HG03175 (cell line): ENCODE results near the gene MEOX2.

ENCODE experiments used
- ATAC-seq: cut with Tn5 transposase; IDR thresholded peaks from one replicate; pipeline ENCODE4 v1.9.1; 2021; ENCODE audit warnings: mild to moderate bottlenecking, moderate library complexity; ENCODE audit not compliant: unreplicated experiment

Gene MEOX2

DNA sequence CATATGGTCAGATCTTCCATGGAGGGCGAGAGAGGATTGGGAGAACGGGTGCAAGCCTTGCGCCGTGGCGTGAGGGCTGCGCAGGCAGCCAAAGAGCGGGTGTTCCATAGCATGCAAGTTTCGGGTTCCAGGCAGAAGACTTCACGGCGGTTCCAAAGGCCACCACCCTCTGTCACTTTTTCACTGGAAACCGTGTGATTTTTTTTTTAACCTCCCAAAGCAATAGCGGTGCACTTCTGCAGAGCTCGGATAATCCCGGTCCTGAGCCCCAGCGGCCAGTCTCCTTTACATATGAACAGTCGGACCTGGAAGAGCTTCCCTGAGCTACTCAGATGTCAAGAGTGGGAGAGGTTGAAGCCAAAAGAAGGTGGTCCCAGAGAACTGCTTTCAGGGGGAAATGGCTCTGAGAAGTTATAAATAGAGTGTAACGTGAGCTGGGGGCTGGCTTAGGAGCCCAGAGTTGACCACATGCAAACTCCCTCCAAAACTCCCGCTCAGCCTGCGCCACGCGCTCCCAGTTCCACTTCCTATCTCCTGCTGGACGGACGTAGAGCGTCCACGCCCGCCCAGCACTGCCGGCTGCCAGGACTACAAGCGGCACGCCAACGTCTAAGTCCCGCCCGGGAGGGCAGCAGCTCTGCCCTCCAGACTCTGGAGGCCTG lies at the start of gene MEOX2:
Gene MEOX2 (minus strand): TSS at position 389 of the 662 bp plus-strand sequence. CDS start 281 bp downstream, at position 108.
- ATAC-seq = no peak

DNA sequence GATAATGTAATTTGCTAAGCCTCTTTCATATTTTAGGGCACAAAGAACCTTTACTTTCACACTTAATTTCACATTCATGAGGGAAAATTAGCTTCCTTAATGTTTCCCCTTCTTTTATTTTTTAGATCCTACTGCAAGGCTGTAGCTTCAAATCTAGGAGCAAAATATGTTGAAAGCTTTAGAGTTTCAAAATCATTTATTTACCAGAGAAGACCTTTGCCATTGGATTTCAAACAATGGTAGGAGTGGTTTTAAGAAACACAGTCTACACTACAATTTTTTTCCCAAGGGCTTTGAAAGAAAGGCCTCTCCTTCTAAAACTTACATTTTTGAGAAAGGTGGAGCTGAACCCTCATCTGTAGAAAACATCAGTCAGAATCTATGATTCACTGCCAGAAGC lies 43.3 kb upstream of the MEOX2 start:
- ATAC-seq = no peak

DNA sequence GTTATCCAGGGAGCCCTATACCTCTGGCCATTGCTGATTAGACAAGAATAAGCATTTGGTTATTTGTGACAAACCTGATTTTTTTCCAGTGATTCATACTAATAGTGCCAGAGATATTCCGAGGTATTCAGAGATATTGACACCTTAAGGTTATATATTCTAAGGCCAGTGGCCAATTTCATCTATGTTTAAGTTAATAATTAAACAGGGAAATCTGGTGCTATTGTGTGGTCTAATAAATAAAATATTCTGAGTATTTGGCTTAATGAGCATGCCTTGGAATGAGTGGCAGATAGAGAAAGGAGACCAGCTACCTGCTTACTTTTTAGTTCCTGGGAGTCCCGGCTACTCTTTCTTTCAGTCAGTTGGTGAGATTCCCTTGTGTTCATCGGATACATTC lies 38.6 kb upstream of the MEOX2 start:
- no peak for ATAC-seq

DNA sequence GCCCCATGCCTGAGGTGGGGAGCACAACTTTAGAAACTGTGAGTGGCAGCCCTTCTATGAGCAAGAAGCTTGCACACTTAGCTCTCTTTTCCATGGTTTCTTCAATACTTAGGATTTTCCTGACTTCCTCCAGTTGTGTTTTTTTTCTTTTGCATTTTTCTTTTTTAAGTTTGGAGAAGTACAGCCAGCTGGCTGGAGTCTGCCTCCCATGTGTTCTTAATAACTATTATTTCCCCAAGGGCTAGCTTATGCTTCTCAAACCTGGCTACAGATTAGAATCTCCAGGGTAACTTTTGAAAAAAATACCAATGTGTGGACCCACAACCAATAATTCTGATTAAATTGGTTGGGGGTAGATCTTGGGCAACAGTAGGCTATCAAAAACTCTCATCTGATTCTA lies 37.4 kb upstream of the MEOX2 start:
- no peak for ATAC-seq

DNA sequence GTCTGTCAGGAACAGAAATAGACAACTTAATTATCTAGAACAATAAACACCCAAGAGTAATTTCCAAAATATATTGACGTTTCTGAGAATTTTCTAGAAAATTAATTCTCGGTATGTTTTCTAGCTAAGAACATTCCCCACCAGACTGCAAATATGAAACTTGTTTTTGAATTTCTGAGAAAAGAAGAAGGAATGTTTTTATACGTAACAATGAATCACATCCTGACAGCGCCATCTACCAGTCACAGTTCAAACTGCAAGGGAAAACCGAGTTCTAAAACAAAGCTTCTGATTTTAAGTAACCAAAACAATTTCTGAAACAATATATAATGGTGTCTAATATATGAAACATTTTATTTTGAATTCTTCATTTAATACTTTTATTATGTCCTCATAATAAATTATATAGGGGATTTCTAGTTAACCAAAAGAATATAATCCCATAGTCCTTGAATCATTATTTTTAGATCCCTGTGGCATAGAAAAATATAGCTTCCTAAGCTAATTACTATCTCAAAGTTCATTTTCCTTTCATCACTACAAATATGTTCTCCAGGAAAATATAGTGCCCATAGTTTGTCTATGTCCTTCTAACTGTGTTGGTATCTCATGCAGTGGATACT lies 34.5 kb upstream of the MEOX2 start:
- no peak for ATAC-seq

DNA sequence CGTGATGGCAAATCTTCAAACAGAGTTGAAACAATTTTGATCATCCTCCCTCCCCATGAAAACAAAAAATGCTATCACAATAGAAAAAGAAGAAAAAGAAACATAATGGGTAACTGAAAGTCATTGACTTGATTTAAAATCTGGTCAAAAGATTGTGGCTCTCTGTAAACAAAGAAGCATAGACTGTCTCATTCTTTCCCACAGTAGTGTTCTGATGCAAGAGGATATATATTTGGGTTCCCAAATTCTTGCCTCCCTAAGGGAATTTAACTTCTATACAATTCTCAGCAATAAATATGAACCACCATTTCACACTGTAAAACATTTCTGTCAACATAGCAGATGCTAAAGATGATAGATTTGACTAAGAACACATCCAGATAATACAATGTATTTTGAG lies 32.8 kb upstream of the MEOX2 start:
- ATAC-seq = no peak

DNA sequence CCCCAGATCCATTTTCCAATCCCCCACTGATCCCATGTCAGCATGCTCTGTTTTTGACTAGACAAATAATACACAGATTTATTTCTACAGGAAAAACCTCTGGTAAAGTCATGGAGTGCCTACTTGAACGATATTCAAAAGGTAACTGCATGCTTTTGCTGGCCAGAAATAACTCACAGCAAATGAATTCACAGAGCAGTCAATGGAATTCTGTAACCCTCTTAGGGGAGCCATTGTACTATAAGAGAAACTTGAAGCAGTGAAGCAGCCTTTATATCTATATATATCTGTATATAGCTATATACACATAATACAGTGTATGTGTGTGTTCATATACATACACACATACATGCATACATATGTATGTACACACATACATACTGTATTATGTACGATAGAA lies 29.0 kb upstream of the MEOX2 start:
- no peak for ATAC-seq

DNA sequence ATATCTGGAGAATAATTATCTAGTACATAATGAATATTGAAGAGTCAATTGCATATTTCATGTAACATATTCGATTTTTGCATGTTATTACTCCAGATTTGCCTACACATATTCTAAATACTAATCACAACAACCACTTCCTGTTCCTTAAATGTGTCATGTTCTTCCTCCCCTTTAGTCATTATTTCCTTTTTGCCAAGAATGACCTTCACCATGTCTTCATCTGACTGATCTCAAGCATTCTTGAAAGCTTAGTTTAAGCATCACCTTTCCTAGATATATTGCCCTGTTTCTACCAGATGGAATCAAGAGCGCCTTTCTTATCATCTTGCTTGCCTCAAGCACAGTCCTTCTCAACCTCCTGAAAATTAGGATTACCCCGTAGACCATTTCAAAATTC lies 23.5 kb upstream of the MEOX2 start:
- no peak for ATAC-seq

DNA sequence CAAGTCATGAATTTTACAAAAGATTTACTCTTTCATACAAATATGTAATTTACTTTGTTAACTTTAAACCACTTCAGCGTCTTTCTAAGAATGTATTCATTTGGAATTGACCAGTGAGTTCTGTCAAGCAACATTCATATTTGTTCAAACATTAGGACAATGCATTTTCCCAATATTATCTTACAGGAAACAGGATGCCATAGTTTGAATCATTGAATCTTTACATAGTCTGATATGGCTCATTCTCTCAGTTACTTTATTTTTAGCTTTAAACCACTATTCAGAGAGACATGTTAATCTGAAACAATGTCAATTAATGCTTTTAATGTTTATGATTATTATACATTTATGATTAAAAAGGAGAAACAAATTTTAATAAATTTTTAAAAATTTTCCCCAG lies 21.1 kb upstream of the MEOX2 start:
- ATAC-seq = no peak

DNA sequence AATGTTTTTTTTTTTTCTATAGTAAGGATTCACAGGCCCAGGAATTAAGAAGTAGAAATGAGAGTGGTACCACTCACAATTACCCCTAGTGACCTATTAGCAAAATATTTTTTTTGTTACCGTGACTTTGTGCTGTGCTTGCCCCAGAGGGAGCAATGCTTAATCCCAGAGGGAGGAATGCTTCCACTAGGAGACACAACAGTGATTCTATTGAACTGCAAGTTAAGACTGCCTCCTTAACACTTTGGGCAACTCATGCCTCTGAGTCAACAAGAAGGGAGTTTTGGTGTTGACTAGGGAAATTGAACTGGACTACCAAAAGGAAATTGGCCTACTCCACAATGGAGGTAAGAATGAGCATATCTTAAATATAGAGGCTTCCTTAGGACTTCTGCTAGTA lies 17.2 kb upstream of the MEOX2 start:
- ATAC-seq = no peak

DNA sequence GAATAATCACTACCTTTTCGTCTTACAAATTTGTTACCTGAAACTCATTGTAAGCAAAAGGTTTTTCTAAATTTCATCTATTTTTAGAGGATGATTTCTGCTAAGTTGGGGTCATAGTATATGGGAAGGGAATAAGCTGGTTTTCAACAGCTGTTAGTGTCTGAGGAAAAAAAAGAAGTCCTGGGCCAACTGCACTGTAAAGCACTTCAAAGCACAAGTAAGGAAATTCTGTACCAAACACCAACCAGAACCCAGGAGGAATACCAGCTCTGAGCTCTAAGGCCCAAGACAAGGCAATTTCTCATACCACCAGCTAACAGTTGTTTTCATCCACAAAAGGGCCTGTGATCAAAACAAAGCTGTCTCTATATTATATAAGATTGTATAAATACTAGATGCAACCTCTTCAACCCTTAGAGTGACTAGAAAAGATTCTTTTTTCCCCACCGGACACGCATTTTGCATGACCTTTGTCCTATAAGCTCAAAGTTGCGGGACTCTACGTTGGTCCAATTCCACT lies 6.1 kb upstream of the MEOX2 start:
- no peak for ATAC-seq

DNA sequence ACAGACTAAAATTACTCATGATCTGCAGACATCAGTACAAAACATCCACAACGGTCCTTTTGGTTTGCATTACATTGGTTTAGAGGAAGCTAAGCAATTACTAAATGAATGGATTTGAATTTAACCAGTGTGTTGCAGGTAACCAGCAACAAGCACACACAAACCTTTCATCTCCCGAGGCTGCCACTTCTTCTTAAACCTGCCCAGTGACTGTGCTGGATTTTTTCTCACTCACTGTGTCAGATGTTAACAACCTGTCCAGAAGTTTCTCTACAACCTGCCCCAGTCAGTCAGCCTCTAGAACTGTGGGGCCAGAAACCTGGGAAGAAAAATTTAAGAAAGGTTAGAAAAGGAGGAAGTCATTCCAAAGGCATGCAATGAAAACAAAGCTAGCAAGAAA lies 2.4 kb upstream of the MEOX2 start:
- no peak for ATAC-seq

DNA sequence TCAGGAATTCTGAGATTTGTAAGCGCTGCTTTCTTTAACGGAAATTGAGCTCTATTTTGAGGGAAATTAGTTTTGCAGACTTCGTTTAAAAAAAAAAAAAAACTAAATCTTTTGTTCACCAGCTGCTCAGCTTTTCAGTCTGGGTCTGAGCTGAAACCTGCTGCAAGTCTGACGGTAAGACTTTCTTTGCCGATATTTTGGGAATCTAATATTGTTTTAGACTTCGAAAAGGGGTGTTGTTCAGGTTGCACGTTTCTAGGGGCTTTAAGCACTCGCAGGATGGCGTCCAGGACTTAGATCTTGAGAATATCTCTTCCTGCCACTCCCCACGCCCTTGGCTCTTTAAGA lies 1.8 kb upstream of the MEOX2 start:
- no peak for ATAC-seq

DNA sequence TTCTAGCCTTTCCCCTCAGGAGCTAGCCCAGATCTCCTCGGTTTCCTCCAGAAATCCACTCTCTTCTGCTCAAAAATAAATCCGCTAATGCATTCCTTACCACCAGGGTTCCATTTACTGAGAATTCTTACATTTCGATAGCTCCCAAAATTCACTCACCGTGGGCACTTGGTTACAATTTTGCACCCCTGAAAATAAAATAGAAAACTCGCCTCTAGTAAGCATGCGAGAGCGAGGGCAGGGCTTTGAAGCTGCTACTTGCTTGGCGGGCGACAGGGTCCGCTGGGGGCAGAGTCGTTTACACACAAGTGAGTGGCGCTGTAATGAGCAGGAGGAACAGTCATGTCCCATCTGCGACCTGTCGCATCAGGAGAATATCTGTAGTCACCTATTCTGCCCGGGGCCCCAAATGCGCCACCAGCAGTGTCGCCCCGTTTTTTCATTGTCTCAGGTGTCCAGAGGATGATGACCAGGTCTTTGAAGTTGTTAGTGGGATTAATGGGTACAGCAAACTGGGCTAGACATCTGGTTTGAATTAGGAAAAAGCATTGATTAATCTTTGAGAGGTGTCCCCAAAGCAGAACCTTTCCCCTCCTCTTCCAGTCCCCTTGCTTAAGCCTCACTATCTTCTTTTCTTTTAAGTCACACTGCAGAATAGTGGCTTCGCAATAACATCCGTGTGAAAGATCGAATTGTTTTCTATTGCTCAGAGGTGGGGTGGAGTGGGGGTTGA lies 1.2 kb upstream of the MEOX2 start:
- no peak for ATAC-seq

DNA sequence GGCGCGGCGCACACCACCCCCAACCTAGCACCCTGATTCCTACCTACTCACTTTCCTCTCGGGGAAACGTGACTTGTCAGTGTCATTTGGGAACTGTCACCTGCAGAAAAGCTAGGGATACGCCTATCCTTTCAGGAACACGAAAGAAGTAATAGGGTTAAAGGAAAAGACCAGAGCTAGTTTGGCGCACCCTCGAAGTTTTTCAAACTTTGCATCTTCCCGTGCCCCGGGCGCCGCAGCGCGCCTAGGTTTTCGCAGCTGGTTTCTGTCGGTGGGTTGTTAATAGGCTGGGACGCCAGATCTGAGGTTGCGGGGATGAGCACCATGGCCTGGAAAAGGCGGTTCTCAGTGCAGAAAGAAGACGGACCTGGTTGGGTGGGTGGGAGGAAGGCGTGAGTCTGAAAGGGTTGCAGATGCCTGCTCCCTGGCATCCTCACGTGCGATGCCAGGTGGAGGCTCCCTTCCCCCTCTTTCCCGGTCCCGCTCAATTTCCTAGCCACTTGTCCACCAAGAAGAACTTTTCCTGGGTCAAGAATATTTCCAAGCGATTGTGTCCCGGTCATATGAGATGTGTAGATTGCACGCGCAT lies 568 bp upstream of the MEOX2 start:
- no peak for ATAC-seq

DNA sequence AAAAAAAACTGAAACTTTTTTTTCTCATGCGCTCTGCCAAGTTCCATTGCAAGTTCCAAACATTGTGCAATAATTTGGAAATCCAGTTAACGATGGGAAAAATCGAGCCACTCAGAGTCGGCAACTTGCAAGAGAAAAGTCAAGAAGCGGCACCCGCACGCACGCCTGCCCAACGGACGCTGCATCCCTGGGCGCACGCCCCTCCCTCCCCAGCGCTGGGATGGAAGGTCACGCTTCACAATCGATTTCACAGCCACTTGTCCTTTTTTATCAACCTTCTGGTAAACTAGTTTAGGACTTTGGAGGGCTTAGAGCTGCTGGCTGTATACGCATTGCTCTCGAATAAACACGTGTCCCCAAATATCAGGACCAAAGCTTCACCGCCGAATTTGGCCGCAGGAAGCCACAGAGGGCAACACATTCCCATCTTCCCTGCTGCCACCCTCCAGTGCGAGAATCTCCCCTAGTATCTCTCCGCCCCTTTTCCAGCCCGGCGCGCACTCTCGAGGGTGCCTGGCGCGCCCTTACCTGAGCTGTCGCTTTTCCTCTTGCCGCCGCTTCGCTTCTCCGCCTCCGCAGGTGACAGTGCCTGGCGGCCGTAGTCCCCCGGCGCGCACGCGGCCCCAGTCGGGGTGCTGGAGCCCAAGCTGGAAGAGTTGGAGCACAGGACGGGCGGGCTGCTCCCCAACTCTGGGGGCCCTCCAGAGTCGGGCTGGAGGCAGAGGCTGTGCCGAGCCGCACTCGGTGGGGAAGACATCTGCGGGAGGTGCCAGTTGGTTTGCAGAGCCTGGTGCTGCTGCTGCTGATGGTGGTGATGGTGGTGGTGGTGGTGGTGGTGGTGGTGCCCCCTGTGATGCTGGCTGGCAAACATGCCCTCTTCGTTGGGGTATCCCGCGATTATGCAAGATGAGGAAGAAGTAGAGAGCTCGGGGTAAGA lies 857 bp downstream of the MEOX2 start:
- ATAC-seq = no peak

DNA sequence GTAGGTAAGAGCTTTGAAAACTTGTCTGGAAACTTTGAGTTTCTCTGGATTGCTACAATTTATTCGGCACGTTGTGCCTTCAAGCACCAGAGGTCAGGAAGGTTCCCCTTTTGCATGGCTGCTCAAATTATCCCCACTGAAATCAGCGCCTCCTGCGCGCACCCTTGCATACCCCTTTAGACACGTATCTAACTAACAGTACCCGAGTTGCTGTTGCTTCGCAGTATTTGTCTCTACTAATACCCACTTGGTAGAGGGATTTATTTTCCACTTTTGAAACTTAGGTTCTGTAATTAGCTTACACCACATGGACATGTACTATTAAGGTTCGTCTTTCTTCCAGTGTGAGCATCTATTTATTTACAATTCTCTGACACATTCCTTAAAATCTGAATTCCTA lies 1.6 kb downstream of the MEOX2 start:
- no peak for ATAC-seq

DNA sequence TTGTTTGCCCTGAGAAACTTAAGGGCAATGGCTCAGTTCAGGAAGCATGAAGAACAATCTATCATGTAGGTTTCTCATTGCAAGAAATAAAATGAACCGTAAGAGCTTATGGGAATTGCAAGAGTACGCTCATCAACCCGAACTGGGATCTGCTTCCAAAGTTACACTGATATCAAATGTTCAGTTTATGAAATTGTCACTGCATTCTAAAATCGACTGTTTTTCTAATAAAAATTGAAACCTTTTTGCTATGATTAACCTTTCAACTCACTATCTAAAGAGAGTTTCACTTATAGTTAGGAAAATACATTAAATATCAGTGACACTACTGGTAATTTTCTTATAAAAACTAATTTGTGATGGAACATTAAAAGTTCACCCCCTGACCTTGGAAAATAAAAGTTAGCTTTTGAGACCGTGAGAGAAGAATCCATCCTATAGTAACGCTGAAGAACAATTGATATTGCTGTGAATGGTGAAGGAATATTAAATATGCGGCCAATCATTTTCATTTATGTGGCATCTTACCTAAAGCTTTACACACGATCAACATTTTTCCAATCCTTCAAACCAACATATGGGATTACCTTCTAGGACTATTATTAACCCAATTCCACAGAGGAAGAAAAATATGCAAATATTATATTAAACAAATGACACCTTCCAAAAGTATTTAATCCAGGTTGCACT lies 2.2 kb downstream of the MEOX2 start:
- ATAC-seq = no peak

DNA sequence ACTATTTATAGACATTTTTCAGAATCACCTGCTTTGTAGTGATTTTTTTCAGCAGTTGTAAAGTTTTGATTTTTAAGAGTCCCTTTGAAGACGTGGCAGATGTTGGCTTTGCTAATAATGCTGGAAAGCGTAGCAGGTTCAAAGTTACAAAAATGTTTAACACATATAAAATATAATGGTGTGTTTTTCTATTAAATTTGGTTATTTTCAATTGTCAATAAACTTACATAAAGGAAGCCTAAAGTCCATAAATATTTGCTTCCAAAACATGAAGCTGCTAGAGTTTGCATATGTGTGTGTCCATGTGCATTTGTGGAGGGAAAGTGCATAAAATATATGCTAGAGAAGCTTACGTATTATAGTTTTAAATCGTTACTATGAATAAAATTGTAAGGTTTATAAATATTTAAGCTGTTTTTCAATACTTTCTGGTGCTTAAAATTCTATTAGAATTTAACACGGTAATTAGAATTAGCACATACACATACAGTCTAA lies 3.7 kb downstream of the MEOX2 start:
- ATAC-seq = no peak

DNA sequence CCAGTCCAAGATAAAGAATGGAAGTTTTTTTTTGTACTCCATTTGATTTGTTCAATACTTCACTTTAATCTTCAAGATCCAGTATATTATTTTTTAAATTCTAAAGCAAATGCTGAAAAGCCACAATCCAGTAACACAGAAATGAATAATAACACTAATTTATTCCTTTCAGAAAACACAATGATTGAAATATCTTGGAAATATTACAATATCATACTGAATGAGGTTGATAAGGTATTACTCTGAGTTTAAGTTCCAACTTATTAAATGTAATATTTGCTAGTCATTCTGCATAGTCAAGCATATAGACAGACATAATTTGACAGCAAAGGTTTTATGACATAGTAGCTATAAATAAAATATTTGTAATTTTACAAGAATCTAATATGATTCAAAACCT lies 4.4 kb downstream of the MEOX2 start:
- ATAC-seq = no peak
